T-helper 1 cell treated with Interleukin-12 subunit alpha and Interleukin-12 subunit beta and Interleukin-4 antibody, amounts not matched to agents 30 μg/mL and 1 μg/mL, for 36 hours (primary cell): ENCODE measurements around the gene BCHE.

Source experiments
- H3K27ac Mint-ChIP-seq: one replicate; pipeline ENCODE4 v1.8.0; 2021; ENCODE audit warnings: mild to moderate bottlenecking, mixed read lengths
- H3K27me3 Mint-ChIP-seq: one replicate; pipeline ENCODE4 v1.8.0; 2021; ENCODE audit warnings: low read depth, mixed read lengths
- H3K36me3 Mint-ChIP-seq: one replicate; pipeline ENCODE4 v1.8.0; 2021; ENCODE audit warnings: low read depth, mixed read lengths
- H3K4me1 Mint-ChIP-seq: one replicate; pipeline ENCODE4 v1.8.0; 2021; ENCODE audit warnings: low read depth, mixed read lengths
- H3K4me3 Mint-ChIP-seq: one replicate; pipeline ENCODE4 v1.8.0; 2021; ENCODE audit warnings: mild to moderate bottlenecking, moderate library complexity, mixed read lengths
- H3K9me3 Mint-ChIP-seq: one replicate; pipeline ENCODE4 v1.8.0; 2021; ENCODE audit warnings: mixed read lengths

The BCHE gene

DNA sequence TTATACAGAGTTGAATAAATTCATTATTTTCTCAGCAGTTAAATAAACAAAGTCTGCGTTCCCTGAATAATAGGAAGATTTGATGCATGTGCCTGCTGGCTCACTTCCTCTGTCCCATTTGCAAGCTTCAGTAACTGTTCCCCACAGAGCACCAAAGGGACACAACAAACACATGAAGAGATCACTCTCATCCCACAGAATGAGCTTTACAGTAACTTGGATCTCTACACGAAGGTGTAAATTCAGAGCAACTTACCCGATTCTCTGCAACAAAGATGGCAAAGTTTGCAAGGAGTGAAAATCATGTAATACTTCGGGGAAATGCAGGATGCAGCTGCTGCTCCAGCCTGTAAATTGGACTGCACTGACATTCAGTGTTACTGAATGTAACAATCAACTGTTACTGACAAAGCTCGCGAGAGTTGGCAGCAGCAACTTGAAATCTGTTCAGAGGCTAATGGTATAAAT, at the start of gene BCHE:
Gene BCHE, minus strand, starts transcription at position 366 of the 468 bp plus-strand sequence. CDS start 6,390 bp downstream, outside the sequence.
- Mint-ChIP-seq H3K9me3 (no peaks in the 10 kb centered on the region), H3K36me3 (no peaks in the 10 kb centered on the region), H3K27me3 (no peaks in the 10 kb centered on the region), H3K27ac (no peak within 1 kb of the TSS), H3K4me1 (no peaks in the 10 kb centered on the region), H3K4me3 (no peak within 1 kb of the TSS)

DNA sequence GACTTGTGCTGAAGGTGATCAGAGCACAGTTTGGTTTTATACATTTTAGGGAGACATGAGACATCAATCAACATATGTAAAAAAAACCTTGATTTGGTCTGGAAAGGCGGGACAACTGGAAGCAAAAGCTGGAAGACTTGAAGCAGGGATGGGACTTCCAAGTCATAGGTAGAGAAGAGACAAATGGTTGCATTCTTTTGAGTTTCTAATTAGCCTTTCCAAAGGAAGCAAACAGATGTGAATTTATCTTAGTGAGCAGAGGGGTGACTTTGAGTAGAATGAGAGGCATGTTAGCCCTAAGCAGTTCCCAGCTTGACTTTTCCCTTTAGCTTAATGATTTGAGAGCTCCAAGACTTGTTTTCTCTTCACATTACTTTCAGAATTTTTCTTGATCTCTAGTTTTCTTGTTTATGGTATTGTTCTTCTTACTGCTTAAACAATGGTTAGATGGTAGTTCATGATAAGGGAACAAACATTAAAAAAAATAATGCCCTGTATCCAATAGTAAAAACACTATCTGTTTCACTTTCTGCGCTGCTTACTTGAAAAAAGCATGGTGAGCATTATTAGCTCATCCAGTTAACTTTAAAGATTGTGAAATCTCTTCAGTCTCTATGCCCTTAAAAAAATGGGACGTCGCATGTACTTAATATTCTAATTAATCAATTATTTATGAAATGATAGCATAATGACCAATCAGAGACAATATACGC, 48.5 kb upstream of the BCHE start:
- H3K36me3 Mint-ChIP-seq = no peaks in the 10 kb centered on the region
- H3K4me1 Mint-ChIP-seq = no peaks in the 10 kb centered on the region
- no peak overlapping the region for H3K4me3 Mint-ChIP-seq
- no peak overlapping the region for H3K27ac Mint-ChIP-seq
- H3K9me3 Mint-ChIP-seq = no peaks in the 10 kb centered on the region
- no peaks in the 10 kb centered on the region for H3K27me3 Mint-ChIP-seq

DNA sequence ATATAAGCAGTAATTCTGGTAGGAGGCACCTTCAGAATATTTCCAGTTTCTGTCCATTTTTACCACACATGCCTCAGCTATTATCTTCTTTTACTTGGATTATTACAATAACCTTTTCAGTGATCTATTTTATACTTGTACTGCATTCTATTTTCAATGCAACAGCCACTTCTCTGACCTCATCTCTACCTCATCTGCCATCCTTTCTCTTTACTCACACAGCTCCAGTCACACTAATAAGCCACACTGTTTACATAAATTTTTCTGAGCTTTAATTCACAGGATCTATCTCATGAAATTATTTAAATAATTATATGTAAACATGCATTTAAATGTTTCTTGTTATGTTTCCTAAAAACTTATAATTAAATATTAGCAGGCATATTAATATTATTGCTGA, 47.3 kb upstream of the BCHE start:
- Mint-ChIP-seq H3K36me3 (no peaks in the 10 kb centered on the region), H3K4me3 (no peak overlapping the region), H3K27me3 (no peaks in the 10 kb centered on the region), H3K9me3 (no peaks in the 10 kb centered on the region), H3K4me1 (no peaks in the 10 kb centered on the region), H3K27ac (no peak overlapping the region)

DNA sequence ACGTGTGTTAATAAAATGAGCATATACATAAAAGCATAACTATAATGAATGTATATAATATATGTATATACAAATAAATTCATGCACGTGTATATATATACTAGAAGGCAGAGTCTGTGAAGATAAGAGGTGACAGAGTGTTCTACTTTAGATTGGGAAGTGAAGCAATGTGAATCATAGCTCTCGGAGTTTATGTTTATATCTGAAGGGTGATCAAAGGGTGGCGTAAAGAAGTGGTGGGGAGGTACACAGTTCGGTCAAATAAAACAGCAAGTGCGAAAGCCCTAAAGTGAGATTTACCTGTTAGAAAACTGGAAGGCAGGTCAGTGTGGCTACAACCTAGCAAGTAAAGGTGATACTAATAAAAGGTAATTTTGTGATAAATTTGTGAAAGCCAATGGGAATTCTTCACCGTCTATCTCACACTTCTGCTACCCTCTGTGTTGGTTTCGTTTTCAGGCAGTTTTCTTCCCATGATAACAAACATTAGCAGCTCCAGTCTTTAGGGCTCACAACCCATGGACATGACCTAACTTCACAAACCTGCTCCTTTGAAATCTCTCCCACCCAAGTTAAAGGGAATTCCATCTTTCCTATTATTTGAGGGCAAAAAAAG, 46.7 kb upstream of the BCHE start:
- Mint-ChIP-seq H3K9me3 (no peaks in the 10 kb centered on the region), H3K27me3 (no peaks in the 10 kb centered on the region), H3K36me3 (no peaks in the 10 kb centered on the region), H3K4me1 (no peaks in the 10 kb centered on the region), H3K4me3 (no peak overlapping the region), H3K27ac (no peak overlapping the region)

DNA sequence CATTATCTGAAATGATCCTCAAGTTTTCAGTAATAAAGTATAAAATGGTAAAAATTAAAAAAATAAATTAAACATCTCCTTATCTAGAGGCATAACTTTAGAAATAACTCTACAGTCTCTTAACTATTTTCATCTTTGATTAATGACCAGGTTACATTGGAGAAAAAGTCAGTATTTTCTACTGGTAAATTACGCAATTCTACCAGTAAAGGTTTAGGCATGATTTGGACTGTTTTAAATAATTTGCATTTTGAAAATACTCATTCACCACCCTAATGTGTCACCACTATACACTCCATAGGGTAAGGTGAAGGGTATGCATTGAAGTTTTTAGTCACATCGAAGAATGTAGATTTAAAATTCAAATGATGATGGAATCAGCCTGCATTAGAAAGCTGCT, 45.9 kb upstream of the BCHE start:
- Mint-ChIP-seq H3K4me1 (no peaks in the 10 kb centered on the region), H3K4me3 (no peak overlapping the region), H3K9me3 (no peaks in the 10 kb centered on the region), H3K27ac (no peak overlapping the region), H3K27me3 (no peaks in the 10 kb centered on the region), H3K36me3 (no peaks in the 10 kb centered on the region)

DNA sequence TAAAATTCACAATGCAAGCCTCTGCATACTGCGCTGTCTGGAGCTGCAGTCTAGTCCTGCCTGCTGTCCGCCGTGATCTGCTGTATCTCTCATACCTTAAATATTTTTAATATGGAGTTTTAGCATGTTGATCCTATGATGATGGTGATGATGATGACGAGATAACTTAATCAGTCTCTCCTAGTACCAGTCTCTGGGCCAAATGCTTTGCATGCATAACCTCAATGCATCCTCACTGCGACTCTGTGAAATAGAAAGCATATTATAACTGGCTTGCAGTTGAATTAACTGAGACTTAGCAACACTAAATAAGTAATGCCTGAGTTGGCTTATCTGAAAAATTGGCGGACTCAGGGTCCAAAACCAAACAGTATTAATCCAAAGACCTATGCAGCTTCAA, 38.4 kb upstream of the BCHE start:
- H3K27ac Mint-ChIP-seq = no peak overlapping the region
- H3K9me3 Mint-ChIP-seq = peaks cover 8% of the 10 kb centered on the region
- no peaks in the 10 kb centered on the region for H3K27me3 Mint-ChIP-seq
- no peaks in the 10 kb centered on the region for H3K4me1 Mint-ChIP-seq
- H3K4me3 Mint-ChIP-seq = no peak overlapping the region
- H3K36me3 Mint-ChIP-seq = no peaks in the 10 kb centered on the region

DNA sequence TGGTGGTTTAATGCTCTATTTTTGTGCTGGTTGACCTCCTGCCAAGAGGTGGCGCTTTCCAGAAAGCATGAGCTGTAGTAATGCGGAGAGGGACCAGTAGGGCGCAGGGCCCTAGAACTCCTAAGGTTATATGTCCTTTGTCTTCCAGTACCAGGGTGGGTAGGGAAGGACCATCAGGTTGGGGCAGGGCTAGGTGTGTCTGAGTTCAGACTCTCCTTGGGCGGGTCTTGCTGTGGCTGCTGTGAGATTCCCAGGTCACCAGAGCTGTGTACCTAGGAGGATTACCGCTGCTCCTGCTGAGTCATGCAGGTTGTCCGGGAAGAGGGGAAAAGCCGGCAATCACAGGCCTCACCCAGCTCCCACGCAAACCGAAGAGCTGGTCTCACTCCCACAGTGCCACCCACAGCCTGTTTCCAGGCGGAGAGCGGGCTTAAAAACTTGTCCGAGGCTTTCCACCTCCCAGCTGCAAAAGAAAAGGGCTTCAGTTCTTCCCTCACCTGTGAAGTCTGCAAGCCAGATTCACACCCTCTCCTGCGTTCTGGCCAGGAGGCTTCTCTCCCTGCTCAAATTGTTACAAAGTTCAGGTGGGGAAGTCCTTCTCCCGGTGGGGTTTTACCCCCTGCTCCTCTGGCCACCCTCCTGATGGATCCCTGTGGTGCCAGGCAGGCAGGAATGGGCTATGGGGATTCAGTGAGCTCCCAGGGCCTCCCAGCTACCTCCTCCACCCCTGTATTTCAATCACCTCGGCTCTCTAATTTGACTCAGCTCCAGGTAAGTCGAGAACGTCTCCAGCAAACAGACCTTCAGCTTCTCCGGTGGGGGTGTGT, 37.7 kb upstream of the BCHE start:
- Mint-ChIP-seq H3K4me3 (no peak overlapping the region), H3K27me3 (no peaks in the 10 kb centered on the region), H3K9me3 (peaks cover 8% of the 10 kb centered on the region), H3K36me3 (no peaks in the 10 kb centered on the region), H3K4me1 (no peaks in the 10 kb centered on the region), H3K27ac (no peak overlapping the region)

DNA sequence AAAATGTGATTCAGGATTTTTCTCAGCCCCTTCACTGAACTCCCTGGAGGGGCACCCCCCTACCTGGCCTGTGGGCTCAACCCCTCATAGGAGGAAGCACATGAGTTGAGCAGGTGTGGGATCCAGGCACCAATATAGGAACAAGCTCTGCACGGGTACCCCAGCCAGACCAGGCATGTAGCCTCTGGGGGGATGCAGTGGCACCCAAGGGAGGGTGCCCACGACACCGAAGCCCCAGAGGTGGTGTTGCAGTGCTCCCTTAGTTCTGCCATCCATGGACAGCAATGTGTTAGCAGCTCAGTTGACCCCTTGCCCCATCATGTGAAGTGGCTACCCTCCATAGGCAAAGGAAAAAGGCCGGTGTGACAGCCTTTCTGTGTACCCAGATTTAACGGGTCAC, 30.9 kb upstream of the BCHE start:
- H3K4me1 Mint-ChIP-seq = no peaks in the 10 kb centered on the region
- no peaks in the 10 kb centered on the region for H3K9me3 Mint-ChIP-seq
- no peak overlapping the region for H3K4me3 Mint-ChIP-seq
- no peaks in the 10 kb centered on the region for H3K36me3 Mint-ChIP-seq
- no peak overlapping the region for H3K27ac Mint-ChIP-seq
- no peaks in the 10 kb centered on the region for H3K27me3 Mint-ChIP-seq

DNA sequence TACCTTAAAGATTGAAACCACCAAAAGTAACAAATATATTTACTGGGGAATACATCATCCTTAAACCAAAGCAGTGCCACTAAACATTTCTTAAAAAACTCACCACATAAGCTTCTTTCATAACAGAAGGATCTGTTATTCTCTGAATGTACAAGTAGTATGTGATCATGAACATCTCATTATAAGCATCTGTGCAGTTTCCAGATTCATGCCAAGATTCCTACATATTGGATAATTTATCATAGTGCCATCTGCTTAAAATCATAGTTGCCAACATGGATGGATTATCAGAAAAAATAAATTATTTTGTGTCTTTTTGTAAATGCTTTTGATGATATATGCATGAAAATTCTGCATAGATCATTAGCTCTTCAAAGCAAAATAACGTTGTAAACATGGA, 21.8 kb upstream of the BCHE start:
- Mint-ChIP-seq H3K9me3 (no peaks in the 10 kb centered on the region), H3K4me1 (no peaks in the 10 kb centered on the region), H3K36me3 (no peaks in the 10 kb centered on the region), H3K27me3 (no peaks in the 10 kb centered on the region), H3K4me3 (no peak overlapping the region), H3K27ac (no peak overlapping the region)

DNA sequence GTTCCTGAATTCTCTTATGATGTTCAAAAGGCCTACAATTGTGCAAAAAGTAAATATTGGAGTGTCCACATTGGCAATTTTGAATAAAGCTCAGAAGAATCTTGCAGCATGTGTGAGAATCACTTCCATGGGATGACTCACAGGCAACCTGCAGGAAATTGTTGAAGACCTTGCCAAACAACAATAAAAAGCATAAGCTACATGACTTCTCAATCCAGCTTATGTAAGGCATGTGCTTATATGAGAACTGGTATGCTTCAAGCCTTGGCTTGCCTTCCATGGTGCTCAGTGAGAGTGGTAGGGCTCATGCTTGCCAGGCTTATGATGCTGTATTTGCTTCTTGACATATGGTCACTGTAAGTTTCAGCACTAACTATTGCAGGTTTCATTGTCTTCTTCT, 18.4 kb upstream of the BCHE start:
- no peaks in the 10 kb centered on the region for H3K36me3 Mint-ChIP-seq
- no peaks in the 10 kb centered on the region for H3K9me3 Mint-ChIP-seq
- no peaks in the 10 kb centered on the region for H3K27me3 Mint-ChIP-seq
- H3K4me3 Mint-ChIP-seq = no peak overlapping the region
- no peak overlapping the region for H3K27ac Mint-ChIP-seq
- H3K4me1 Mint-ChIP-seq = no peaks in the 10 kb centered on the region

DNA sequence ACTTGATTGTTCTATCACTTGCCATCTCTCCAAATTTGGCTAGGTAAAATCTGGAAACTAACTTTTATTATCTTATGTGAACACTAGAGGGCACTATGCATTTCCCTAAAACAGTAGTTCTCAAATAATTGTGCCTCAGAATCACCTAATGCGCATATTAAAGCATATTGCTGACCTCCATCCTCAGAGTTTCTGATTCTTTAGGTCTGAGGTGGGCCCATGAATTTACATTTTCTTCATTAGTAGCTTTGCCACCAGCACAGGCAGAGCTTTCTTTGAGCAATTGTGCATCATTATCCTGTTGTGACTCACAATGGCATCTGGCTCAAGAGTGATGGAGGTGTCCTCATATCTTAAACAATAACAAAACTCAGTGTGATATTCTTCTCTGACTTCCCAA, 17.5 kb upstream of the BCHE start:
- Mint-ChIP-seq H3K36me3 (no peaks in the 10 kb centered on the region), H3K9me3 (no peaks in the 10 kb centered on the region), H3K4me3 (no peak overlapping the region), H3K4me1 (no peaks in the 10 kb centered on the region), H3K27ac (no peak overlapping the region), H3K27me3 (no peaks in the 10 kb centered on the region)

DNA sequence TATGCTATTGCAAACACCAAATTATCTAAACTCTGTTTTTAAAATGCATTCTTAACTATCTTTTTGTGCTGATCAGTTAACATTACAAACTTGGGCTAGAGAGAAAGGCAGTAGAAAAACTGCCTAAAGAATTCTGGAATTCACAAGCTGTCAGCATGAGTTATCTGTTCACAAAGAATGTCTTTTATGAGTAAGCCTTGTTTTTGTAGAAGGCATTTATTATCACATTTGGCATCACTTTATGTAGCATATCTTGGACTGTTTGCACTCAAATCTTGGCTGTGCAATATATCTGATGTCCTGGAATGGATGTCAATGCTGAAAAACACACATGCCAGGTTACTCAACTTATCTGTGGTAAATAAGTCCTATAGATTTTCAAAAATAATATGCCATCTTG, 15.5 kb upstream of the BCHE start:
- Mint-ChIP-seq H3K9me3 (no peaks in the 10 kb centered on the region), H3K36me3 (no peaks in the 10 kb centered on the region), H3K27ac (no peak overlapping the region), H3K4me1 (no peaks in the 10 kb centered on the region), H3K4me3 (no peak overlapping the region), H3K27me3 (no peaks in the 10 kb centered on the region)

DNA sequence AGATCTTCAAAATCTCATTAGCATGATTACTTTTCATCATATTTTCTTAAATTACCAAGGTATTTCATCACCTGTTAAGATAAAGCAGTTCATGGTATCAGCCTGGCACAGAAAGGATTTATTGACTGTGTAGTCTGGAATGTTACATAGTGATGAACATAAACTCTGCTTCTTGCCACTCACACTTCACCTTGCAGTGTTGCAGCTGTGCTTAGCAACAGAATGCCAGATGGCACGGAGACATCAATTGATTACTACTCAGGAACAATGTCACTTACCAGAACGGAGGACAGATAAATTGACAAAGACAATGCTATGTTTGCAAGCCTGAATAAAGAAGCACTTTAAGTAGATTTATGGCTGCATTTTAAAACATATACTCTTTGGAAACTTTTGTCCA, 15.0 kb upstream of the BCHE start:
- no peaks in the 10 kb centered on the region for H3K27me3 Mint-ChIP-seq
- H3K4me1 Mint-ChIP-seq = no peaks in the 10 kb centered on the region
- H3K36me3 Mint-ChIP-seq = no peaks in the 10 kb centered on the region
- no peak overlapping the region for H3K27ac Mint-ChIP-seq
- no peaks in the 10 kb centered on the region for H3K9me3 Mint-ChIP-seq
- no peak overlapping the region for H3K4me3 Mint-ChIP-seq

DNA sequence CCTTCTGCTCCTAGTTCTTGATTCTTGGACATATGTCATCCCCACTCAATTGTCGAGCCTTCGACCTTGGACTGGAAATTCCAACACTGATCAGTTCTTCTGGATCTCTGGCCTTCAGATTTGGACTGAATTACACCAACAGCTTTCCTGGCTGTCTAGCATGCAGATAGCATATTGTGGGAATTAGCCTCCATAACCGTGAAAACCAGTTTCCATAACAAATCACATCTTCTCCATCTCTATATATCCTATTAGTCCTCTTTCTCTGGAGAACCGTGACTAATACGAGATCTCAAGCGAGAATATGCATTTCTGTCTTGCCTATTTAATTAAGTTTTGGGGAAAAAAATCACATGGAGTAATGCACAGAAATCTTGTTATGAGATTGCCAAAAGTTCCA, 8.8 kb upstream of the BCHE start:
- H3K36me3 Mint-ChIP-seq = no peaks in the 10 kb centered on the region
- no peaks in the 10 kb centered on the region for H3K4me1 Mint-ChIP-seq
- no peak overlapping the region for H3K4me3 Mint-ChIP-seq
- no peaks in the 10 kb centered on the region for H3K9me3 Mint-ChIP-seq
- H3K27ac Mint-ChIP-seq = no peak overlapping the region
- H3K27me3 Mint-ChIP-seq = no peaks in the 10 kb centered on the region
